GM10266 (cell line): ENCODE measurements around the gene NOD1.
"Not testable (repeated sequence)": the region's sequence is repeated elsewhere in the genome, so short reads cannot be mapped to it uniquely, and the experiment has no call there.

ENCODE experiments used
- DNase-seq: peaks from one replicate; pipeline ENCODE4 v3.0.0; 2012; ENCODE audit errors: extremely low spot score
- TF ChIP-seq, protein P1 (sequence below): IDR thresholded peaks from 2 replicates; pipeline ENCODE4 v1.5.1; 2012; ENCODE audit warnings: mild to moderate bottlenecking, low read depth; ENCODE audit not compliant: control insufficient read depth, insufficient read depth; ENCODE audit errors: missing control alignments

Gene NOD1

GRCh38 chr7:30391806-30392205 lies 86.8 kb downstream of the NOD1 start:
- TF ChIP-seq, protein P1, sequence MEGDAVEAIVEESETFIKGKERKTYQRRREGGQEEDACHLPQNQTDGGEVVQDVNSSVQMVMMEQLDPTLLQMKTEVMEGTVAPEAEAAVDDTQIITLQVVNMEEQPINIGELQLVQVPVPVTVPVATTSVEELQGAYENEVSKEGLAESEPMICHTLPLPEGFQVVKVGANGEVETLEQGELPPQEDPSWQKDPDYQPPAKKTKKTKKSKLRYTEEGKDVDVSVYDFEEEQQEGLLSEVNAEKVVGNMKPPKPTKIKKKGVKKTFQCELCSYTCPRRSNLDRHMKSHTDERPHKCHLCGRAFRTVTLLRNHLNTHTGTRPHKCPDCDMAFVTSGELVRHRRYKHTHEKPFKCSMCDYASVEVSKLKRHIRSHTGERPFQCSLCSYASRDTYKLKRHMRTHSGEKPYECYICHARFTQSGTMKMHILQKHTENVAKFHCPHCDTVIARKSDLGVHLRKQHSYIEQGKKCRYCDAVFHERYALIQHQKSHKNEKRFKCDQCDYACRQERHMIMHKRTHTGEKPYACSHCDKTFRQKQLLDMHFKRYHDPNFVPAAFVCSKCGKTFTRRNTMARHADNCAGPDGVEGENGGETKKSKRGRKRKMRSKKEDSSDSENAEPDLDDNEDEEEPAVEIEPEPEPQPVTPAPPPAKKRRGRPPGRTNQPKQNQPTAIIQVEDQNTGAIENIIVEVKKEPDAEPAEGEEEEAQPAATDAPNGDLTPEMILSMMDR = no peak
- DNase-seq = no peak

- DNase-seq = no peak
- TF ChIP-seq, protein P1 = no peak
Observed at GRCh38 chr7:30390736-30391636, 87.6 kb downstream of the NOD1 start.

- no peak for DNase-seq
- TF ChIP-seq, protein P1 = no peak
Observed at GRCh38 chr7:30389791-30390190, 88.8 kb downstream of the NOD1 start.

GRCh38 chr7:30382607-30383006 lies 96.0 kb downstream of the NOD1 start:
- DNase-seq = no peak
- TF ChIP-seq, protein P1 = no peak

DNA sequence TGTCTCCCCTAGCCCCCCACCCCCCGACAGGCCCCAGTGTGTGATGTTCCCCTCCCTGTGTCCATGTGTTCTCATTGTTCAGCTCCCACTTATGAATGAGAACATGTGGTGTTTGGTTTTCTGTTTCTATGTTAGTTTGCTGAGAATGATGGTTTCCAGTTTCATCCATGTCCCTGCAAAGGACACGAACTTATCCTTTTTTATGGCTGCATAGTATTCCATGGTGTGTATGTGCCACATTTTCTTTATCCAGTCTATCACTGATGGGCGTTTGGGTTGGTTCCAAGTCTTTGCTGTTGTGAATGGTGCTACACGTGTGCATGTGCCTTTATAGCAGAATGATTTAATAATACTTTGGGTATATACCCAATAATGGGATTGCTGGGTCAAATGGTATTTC lies 97.8 kb downstream of the NOD1 start:
- DNase-seq = not testable (repeated sequence)

- TF ChIP-seq, protein P1 = no peak
- DNase-seq = no peak
Observed at GRCh38 chr7:30380294-30380693, 98.3 kb downstream of the NOD1 start.

DNA sequence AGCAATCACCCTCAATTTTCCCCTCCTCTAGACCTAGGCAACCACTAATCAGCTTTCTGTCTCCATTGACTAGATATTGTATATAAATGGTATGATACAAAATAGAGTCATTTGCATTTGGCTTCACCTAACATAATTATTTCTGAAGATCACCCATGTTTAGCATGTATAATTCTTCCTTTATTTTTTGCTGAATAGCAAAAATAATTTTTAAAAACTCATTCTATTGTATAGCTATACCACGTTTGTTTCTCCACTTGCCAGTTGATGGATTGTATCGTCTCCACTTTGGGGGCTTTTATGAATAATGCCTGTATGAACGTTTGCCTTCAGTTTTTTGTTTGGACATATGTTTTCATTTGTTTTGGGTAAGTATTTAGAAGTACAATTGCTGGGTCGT lies 98.8 kb downstream of the NOD1 start:
- TF ChIP-seq, protein P1 = no peak
- no peak for DNase-seq

DNA sequence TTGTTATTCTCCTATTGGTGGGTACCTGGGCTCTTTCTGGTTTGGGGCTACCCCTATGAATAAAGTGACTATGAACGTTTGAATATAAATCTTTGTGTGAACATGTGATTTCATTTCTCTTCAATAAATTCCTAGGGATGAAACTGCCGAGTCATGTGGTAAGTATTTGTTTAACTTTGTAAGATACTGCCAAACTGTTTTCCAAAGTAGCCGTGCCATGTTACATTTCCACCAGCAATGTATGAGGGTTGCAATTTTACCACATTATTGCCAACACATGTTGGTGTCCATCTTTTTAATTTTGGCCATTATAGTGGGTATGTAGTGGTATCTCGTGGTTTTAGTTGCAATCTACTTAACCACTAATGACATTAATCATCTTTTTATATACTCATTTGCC lies 99.5 kb downstream of the NOD1 start:
- no peak for DNase-seq
- TF ChIP-seq, protein P1 = no peak
